NOMO-1 treated with DMSO at 0.1 percent for 48 hours (cell line): ENCODE measurements around the gene MEGF8.

Experiments used
- DNase-seq: peaks from one replicate; lab custom pipeline; 2025; ENCODE audit not compliant: unreplicated experiment; lab: John Stamatoyannopoulos, UW

Gene MEGF8

GRCh38 chr19:42285988-42286348, 39.5 kb upstream of the MEGF8 start:
- DNase-seq: no peak

- DNase-seq: peak; percentile 15
These were observed 39.0 kb upstream of the MEGF8 start for GRCh38 chr19:42286349-42287016.

- DNase-seq: no peak
These were observed 38.2 kb upstream of the MEGF8 start for GRCh38 chr19:42287017-42287826.

GRCh38 chr19:42287827-42288107, 37.7 kb upstream of the MEGF8 start:
- DNase-seq: no peak

- peak; percentile 46 for DNase-seq
These were observed 37.0 kb upstream of the MEGF8 start for GRCh38 chr19:42288387-42288786.

- no peak for DNase-seq
These were observed 36.4 kb upstream of the MEGF8 start for GRCh38 chr19:42288881-42289555.

- DNase-seq: no peak
These were observed 35.8 kb upstream of the MEGF8 start for GRCh38 chr19:42289556-42290041.

- no peak for DNase-seq
These were observed 35.3 kb upstream of the MEGF8 start for GRCh38 chr19:42290136-42290522.

GRCh38 chr19:42290523-42291434, 34.7 kb upstream of the MEGF8 start:
- peak; percentile 6 for DNase-seq

GRCh38 chr19:42291435-42291810, 34.0 kb upstream of the MEGF8 start:
- DNase-seq: no peak

GRCh38 chr19:42292042-42292960, 33.1 kb upstream of the MEGF8 start:
- no peak for DNase-seq

- no peak for DNase-seq
These were observed 32.5 kb upstream of the MEGF8 start for GRCh38 chr19:42292963-42293362.

- no peak for DNase-seq
These were observed 31.9 kb upstream of the MEGF8 start for GRCh38 chr19:42293540-42293939.

GRCh38 chr19:42293948-42294347, 31.5 kb upstream of the MEGF8 start:
- no peak for DNase-seq

GRCh38 chr19:42294471-42295137, 30.8 kb upstream of the MEGF8 start:
- no peak for DNase-seq

- DNase-seq: no peak
These were observed 30.1 kb upstream of the MEGF8 start for GRCh38 chr19:42295342-42295741.

GRCh38 chr19:42295831-42296525, 29.5 kb upstream of the MEGF8 start:
- peak; percentile 12 for DNase-seq

GRCh38 chr19:42297039-42297438, 28.4 kb upstream of the MEGF8 start:
- no peak for DNase-seq

- DNase-seq: no peak
These were observed 23.7 kb upstream of the MEGF8 start, which contains the start of gene PRR19 for GRCh38 chr19:42301646-42302203. Gene PRR19 (plus strand): TSS chr19:42302132. CDS start chr19:42309585, 7,453 bp downstream.
